HG03108 (cell line): Measurements from ENCODE around the gene DUSP10.
A peak's percentile ranks its signal among the peaks of the same experiment; 100 is the strongest.

Experiments
- ATAC-seq: cut with Tn5 transposase; IDR thresholded peaks from one replicate; pipeline ENCODE4 v1.9.1; 2021; ENCODE audit warnings: moderate library complexity; ENCODE audit not compliant: unreplicated experiment

Gene DUSP10

GRCh38 chr1:221696718-221697461 lies 45.0 kb downstream of the DUSP10 start:
- ATAC-seq: no peak

GRCh38 chr1:221696027-221696426 lies 45.9 kb downstream of the DUSP10 start:
- ATAC-seq: no peak

DNA sequence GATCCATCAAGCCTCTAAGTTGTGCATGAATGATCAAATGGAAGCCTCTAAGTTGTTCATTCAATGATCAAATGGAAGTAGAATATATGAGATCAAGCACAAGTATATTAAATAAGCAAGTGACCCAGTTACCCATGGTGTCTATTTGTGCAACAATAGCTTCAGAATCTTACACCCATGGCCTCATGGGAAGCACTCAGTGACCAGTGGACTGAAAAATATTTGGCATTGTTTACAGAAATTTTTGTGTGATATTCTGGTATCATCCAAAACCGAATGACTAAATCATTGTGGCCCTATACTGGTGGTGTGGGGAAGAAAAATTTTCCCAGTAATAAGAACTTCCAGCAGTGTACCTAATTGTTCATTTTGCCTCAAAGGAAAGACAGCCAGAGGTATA lies 46.6 kb downstream of the DUSP10 start:
- no peak for ATAC-seq

- no peak for ATAC-seq
Observed at GRCh38 chr1:221694109-221694508, 47.8 kb downstream of the DUSP10 start.

- ATAC-seq: no peak
Observed at GRCh38 chr1:221693087-221693486, 48.8 kb downstream of the DUSP10 start.

DNA sequence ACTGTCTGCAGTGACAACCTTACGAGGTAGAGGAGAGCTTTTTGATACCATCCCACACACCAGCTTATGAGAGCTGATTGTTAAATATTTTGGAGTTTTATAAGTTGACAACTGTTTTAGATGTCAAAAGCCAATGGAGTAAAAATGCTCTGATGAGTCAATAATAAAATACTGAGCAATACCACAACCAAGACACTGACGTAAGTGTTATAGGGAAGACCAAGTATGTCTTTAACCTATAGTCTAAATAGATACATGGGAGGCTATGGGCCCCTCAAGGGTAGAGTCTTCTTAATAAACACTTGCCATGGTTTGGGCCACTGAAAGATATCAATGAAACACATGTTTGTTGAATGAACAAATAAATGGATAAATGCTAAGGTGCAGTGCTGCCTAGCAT lies 49.2 kb downstream of the DUSP10 start:
- no peak for ATAC-seq

GRCh38 chr1:221691261-221691660 lies 50.6 kb downstream of the DUSP10 start:
- ATAC-seq: no peak

- no peak for ATAC-seq
Observed at GRCh38 chr1:221690858-221691257, 51.0 kb downstream of the DUSP10 start.

- no peak for ATAC-seq
Observed at GRCh38 chr1:221689138-221689537, 52.8 kb downstream of the DUSP10 start.

DNA sequence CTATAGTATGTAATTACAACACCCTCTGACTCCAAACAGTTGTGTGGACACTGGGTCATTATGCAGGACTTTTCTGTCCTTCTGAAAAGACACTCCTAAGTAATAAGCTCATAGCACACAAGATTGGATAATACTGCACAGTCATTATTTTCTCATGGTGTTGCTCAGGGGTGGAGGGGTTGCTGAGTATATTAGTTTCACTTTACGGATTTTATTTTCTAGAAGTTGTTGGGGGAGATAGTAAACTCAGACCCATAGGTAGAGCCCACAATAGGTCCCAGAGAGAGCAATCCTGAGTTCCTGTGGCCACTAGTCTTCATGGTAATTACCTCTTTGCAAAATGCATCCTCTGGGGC lies 53.4 kb downstream of the DUSP10 start:
- ATAC-seq: no peak

GRCh38 chr1:221687836-221688487 lies 53.9 kb downstream of the DUSP10 start:
- ATAC-seq: no peak

- ATAC-seq: no peak
Observed at GRCh38 chr1:221683681-221684080, 58.2 kb downstream of the DUSP10 start.

DNA sequence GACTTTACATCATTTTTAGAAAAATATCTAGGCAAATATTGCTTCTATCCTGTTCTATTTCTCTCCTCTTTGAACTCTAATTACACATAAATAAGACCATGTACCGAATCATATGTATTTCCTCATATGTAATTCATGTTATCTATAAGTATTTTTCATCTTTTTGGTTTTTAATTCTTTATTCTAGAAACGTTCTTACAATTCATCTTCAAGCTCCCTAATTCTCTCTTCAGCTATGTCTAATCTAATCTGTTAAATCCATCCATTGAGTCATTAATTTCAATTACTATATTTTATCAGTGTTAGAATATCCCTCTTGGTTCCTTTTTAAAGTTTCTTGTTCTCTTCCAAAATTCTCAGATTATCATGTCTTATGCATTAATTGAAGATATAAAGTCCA lies 61.8 kb downstream of the DUSP10 start:
- no peak for ATAC-seq

DNA sequence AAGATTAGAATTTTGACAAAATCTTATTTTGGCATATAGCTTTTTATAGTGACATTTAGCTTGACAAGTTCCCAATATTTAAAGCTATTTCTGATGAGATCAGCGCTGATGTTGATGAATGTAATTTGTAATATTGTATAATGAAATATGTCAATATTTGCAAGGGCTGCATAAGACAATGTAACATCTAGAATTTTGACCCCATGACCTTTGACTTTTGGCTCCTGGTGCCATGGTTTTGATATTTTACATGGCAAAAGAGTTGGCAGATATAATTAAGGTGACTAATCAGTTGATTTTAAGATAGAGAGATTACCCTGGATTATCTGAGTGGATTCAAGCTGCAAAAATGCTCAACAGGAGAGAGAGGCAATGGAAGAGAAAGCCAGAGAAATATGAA lies 63.9 kb downstream of the DUSP10 start:
- ATAC-seq: no peak

DNA sequence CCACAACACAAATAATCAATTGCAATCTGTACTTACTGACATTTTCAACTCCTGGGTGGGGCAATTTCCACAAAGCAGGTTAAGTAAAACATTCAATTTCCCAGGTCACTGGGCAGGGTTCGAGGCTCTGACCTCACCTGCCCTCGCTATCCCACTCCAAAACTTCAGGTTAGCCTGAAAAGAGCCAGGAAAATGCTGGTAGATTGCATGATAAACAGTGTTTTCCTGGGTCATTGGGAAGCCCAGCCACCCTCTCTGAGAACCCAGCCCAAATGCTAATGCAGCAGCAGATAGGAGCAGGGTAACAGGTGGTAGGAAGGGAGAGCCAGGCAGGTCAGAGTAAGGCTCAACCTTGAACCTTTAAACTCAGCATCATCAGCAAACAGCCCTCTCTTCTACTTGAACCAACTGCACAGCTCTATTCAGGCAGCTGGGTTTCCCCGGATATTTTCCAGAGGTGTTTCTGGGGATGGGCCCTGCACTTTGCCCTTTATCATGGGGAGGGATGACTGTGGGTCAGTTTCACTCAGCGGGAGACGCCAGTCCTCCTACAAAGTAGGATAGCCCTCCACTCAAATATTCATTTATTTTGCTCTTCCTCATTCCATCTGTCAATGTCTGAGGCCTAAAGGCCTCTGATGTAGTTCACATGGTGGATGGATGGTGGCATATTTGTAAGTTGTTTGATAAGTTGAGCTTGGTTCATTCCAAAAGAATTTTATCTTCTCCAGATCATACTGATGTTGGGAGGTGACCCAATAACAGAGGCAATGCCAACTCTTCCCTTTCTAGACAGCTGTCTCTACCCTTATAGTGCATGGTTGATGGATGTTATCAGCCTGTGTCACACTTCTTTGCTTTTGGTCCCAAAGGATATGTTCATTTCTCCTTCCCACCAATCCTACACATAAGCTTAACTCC lies 65.7 kb downstream of the DUSP10 start:
- no peak for ATAC-seq

DNA sequence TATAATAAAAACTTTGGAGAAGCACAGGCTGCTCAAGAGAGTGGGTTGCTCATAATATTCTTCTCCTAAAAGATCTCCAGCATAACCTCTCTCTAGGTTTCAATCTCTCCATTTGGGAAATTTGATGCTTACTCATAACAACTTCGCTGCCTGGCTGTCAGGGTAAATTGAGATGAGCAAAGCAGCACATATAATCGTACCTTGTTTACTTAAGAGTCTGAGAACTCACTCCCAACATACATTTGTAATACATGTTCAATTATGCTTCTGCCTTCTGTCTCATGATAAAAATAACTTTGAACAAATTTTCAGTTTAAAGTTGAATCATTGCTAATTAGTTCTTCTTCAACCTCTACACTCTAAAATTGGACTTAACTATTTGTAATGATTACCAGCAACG lies 68.9 kb downstream of the DUSP10 start:
- no peak for ATAC-seq

DNA sequence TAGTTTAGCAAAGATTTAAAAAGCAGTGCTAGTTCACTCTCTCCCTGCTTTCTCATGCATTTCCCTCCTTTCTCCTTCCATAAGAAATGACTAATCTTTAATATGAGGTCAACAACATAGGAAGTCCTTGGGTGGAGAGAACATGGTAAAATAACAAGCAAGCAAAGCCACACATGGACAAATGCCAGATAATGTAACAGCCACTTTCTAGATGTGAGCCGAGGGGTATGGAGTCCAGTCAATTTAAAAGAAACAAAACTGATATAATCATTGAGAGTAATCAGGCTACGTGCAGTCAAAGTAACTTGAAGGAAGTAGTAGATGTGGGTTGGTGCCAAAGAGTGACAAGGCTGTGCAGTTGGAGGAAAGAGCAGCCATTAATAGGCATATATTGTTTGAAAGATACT lies 69.6 kb downstream of the DUSP10 start:
- no peak for ATAC-seq

- no peak for ATAC-seq
Observed at GRCh38 chr1:221670081-221670480, 71.8 kb downstream of the DUSP10 start.

- ATAC-seq: no peak
Observed at GRCh38 chr1:221669441-221669840, 72.4 kb downstream of the DUSP10 start.

- ATAC-seq: peak; percentile 70
Observed at GRCh38 chr1:221667504-221667903, 74.4 kb downstream of the DUSP10 start.

DNA sequence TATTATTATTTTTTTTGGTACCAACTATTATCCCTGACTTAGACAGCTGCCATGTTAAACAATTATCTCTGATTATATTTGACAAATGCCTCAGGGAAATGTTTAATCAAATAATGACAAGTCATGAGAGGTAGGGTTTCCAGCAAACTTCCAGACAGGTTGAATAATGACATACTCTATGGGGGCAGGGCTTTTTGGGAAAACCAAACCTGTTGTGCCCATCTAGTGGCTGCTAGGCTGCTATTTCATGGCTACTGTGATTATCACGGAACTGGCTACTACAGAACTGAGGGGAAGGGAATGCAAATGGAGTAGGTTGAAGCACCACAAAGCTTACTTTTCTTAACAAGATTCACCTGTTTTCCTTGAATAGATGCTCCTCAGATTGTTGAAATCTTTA lies 77.6 kb downstream of the DUSP10 start:
- ATAC-seq: no peak

GRCh38 chr1:221663321-221663720 lies 78.6 kb downstream of the DUSP10 start:
- no peak for ATAC-seq
